Cardiac fibroblast (primary cell): ENCODE measurements around the gene SRGAP2B.
"Not testable (repeated sequence)": the region's sequence is repeated elsewhere in the genome, so short reads cannot be mapped to it uniquely, and the experiment has no call there.

Experiments used
- DNase-seq, 2 donors: peaks; one replicate each; pipeline versions ENCODE4 v3.0.0 to v3.0.0-alpha.2; 2010; ENCODE audit warnings: low read depth in 2 of 2
- H3K4me3 ChIP-seq, 2 donors: replicated peaks in 1 of 2; 1 replicate in 1 of 2; 2 replicates in 1 of 2; pipeline ENCODE4 v1.5.1; 2011; ENCODE audit warnings: low read depth in 2 of 2, low read length in 2 of 2, mild to moderate bottlenecking in 2 of 2, moderate library complexity in 1 of 2

SRGAP2B gene

DNA sequence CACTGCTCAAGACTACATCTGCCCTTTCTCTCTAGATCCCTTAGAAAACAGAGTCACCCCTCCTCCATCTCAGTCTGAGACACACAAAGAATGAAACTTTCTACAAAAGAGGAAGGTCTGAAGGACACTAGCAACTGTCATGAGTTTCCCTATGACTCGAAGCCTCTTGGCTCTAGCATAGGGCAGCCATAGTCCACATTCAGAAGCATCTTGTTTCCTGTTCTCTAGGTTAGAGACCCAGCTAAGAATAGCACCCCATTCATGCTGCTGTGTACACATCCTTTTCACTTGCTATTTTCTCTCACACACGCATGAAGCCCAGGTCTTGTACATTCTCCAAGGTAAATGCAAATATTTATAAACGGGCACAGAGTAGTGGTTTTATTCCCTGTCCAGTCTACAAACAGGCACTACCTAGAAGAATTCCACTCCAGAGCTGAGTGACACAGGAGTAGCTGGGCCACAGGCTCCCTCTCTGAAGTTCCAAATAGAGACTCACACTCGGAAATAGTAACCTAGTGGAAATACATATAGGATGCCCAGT lies 39.8 kb downstream of the SRGAP2B start:
- not testable (repeated sequence) for H3K4me3 ChIP-seq, DNase-seq

DNA sequence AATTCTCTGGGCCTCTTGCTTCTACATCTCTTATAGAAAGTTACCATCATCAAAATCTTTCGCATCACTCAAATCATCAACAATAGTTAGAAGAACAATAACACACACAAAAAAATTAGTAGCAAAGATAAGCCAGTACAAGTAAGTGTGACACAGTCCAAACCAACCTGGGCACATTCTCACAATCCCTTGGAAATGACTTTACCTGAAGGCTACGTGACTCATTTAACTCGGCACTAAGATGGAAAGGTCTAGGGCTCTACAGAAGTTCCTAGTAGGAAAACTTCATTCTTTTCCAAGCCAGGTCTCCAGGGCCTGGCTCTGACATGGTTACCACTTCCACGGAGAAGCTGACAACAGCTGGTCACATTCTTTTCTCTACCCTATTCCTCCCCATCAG lies 41.7 kb downstream of the SRGAP2B start:
- not testable (repeated sequence) for H3K4me3 ChIP-seq, DNase-seq

DNA sequence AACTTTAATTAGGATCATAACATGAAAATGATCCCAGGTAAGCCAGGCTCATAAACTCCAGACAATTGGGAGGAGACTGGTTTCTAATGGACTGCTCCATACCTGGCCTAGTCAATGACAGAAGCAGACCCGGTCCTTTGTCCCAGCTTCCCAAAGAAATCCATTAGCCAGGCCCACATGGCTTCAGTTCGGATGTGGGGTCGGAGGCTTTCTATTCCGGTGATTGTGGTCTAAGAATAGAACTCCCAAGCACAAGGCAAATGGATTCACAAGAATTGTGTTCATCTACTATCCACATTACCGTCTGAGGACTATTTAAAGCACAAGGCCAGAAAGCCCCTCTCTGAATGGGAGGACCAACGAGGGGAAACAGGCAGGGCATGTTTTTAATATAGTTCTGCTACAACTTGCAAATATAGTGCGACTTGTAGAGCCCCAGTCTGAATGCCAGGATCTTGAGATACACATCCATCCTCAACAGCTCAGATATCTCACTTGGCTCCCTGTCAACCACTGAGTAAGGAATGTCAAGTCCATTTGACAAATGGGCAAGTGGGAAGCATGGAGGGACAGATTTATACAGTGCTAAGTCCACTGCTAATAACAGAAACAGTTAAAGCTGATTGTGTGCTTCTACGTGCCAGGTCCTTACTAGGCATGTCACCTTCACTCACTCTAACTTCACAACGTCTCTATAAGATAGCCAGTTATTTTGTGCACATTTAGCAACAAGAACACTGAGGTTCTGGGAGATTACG lies 42.9 kb downstream of the SRGAP2B start:
- not testable (repeated sequence) for DNase-seq, H3K4me3 ChIP-seq

DNA sequence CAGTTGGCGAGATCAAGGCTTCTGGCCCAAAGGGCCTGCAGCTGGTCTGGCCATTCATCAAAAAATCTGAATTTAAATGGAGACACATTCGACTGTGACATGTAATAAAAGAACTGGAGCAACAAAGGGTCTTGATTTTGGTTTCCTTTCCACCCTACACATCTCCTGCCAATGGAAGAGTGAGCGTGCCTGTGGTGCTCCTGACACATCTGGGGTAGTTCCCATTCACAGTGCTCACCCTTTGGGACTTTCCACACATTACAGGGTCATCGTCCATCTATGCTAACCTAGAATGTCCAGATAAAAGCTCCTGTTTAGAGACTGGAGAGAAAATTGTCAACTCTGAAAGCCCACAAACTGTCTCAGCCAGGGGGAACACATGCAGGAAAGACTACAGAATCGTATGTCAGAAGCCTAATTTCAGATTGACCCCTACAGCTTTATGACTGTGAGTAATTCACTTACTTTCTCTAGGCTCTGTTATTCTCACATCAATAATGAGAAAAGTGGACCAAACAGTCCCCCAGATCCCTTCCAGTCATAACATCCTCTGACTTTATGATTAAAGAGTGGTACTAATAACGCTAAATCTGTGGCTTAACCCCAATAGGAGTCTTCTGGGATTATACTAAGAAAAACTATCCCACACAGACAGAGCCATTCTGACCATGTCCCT lies 46.8 kb downstream of the SRGAP2B start:
- not testable (repeated sequence) for H3K4me3 ChIP-seq

DNA sequence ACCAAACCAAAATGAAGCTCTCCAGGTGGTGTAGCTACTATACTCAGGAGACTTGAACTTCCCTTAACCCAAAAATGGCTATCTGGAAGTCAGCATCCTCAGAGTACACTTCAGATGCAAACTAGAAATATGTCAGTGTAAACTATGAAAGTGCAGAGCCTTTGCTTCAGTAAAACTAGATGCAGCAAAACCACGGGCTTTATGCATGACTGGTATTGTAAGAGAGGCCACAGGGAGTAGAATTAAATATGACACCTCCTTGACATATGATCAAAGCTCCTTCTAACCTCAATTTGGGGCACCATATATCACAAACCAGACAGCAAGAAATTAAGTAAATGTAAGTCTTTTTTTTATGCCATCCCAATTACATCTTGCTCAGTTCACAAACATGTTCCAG lies 47.6 kb downstream of the SRGAP2B start:
- DNase-seq, H3K4me3 ChIP-seq: not testable (repeated sequence)

More for the DNA sequence above, 46.8 kb downstream of the SRGAP2B start:
- DNase-seq: not testable (repeated sequence)

DNA sequence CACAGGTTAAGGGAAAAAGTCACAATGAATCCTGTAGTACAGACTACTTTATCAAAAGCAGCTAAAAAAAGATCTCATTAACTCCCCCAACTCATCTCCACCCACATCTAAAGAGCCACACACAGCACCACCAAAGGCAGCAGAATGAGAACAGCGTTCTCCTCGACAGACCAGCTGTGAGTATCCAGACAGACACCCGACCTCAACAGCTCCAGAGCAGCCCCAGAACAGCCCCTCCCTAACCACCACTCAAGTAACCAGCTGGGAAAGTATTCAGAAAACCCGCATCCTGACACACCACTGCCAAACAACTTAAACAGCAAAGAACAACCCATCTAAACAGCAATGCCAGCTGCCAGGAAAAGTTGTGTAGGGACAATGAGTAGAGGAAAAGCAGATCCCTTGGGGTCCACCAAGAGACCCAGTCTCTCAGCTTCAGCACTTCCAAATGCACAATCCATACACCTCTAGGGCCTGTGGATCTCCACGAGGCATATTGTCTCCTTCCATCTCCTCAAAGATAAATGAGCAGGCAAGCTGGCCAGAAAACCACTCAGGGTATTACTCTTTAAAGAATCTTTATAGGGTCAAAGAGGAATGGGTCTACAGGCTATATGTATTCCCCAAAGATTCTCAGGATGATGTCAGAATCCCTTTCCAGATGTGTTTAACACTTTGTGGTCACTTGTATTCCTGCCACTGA lies 49.4 kb downstream of the SRGAP2B start:
- not testable (repeated sequence) for H3K4me3 ChIP-seq, DNase-seq

DNA sequence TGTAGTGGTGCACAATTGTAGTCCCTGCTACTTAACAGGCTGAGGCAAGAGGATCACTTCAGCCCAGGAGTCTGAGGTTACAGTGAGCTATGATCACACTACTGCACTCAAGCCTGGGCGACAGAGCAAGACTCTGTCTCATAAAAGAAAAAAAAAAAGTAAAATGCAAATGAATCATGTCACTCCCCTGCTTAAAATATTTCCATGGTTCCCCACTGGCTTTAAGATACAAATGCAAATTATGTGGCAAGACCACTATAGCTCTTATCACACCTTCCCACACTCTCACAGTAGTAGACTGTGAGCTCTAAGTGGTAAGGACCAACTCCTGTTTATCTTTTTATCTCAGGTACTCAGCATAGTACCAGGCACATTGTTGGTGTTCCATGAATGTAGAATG lies 53.6 kb downstream of the SRGAP2B start:
- DNase-seq, H3K4me3 ChIP-seq: not testable (repeated sequence)

DNA sequence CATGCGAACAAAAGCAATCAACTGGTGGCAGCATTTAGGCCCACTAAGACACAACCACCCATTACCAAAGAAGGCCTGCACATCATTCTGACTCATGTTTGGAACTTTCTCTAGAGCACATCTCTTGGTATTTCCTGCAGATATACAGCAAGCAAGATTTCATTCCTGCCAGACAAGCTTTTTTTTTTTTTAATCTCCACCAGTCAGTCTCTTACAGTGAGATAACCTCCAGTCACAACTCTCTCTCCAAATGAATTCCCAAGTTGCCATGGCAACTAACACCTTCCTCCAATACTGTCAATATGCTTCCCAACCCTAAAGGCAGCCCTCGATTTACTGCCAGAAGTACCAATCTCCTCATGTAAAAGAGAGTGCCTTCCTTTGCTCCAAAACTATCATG lies 59.1 kb downstream of the SRGAP2B start:
- not testable (repeated sequence) for H3K4me3 ChIP-seq, DNase-seq

DNA sequence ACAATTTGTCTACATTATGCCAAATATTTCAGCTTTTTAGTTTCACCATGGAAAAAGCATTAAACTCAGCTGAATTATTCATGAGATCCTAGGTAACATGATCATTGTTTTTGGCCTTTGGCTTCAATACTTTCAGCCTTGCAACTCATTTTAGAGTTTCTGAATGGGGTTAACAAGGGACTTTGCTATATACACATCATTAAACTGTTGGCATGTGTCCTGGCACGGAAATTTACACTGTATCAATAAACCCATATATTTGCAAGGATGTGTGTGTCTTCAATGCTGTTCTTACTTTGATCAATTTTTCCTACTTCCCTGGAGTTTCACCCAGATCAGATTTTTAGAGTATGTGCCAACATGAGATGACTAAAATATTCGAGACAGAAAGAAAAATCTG lies 61.6 kb downstream of the SRGAP2B start:
- H3K4me3 ChIP-seq, DNase-seq: not testable (repeated sequence)

DNA sequence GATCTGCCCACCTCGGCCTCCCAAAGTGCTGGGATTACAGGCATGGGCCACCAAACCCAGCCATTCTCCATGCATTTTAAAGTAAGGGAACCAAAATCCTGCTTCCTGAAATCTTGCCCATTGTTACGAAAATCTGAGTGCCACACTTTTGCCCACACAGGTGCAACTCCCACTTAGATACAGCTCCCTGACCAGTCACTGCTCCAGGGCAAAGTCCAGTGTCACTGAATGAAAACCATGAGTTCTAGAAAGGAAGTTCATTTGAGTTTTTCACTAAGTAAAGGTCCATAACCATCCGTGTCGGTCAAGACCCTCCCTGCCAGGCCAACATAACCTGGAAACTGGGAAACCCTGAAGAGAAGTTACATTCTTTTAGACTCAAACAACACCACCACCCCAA lies 67.9 kb downstream of the SRGAP2B start:
- H3K4me3 ChIP-seq, DNase-seq: not testable (repeated sequence)

DNA sequence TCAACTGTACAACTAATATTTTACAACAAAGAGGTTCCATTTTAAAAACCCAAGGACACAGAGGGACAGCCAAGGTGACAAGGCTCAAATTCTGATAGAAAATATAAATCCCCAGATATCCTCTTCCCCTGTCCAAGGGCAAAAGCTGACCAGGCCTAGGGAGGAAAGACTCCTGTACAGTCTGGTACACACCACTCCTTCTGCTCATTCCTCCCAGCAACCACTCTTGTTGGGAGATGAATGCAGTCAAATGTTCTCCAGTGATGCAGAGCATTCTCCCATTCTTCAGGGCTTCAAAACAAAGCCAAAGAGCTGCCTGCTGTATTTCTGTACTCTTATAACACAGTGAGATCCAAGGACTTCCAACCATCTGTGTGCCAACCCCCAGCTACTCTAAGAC lies 69.8 kb downstream of the SRGAP2B start:
- H3K4me3 ChIP-seq, DNase-seq: not testable (repeated sequence)

DNA sequence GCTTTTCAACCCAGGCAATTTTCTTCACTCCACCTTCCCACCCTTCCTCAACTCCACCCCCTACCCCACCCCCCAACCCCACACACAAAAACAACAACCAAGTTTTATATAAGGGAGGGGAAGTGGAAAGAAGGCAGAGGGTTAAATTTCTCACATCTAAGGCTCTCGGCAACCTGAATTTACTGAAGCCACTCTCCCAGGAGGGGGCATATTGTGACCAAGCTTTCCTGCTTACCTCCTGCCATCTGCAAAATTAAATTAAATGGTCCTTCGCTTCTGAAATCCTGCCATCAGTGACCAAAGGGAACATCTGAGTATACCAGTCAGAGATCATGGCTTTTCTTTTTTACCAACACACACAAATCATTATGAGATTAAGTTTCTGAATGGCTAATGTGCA lies 72.9 kb downstream of the SRGAP2B start:
- not testable (repeated sequence) for H3K4me3 ChIP-seq, DNase-seq

DNA sequence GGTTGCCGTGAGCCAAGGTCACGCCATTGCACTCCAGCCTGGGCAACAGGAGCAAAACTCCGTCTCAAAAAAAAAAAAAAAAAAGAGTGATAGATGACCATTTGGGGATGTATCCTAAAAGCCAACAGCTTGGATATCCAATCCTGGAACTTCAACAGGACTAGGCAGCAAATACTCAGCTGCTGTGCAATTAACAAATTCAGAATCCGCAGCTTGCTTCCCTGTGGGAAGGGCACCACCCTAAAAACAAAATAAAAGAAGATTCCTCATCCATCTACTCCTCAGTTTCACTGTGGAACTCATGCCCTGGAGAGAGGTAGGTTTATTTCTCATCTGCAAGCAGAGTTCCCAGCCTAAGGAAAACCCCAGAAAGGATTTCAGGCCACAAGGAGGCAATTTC lies 73.4 kb downstream of the SRGAP2B start:
- not testable (repeated sequence) for H3K4me3 ChIP-seq, DNase-seq

DNA sequence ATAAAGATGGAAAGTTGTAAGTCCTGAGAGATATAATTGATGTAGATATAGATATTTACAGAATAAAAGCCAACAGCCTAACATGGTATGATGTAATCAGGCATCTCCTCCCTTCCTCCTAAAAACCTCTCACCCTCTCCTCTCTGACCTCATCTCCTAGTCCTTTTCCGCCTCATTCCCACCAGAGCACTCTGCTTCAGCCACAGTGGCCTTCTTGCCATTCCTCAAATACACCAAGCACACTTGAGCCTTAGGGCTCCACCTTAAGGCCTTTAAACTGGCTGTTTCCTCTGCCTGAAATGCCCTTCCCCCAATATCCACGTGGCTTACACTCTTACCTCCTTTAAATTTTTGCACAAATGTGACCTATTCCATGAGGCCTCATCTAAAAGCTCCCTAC lies 75.4 kb downstream of the SRGAP2B start:
- not testable (repeated sequence) for H3K4me3 ChIP-seq, DNase-seq

DNA sequence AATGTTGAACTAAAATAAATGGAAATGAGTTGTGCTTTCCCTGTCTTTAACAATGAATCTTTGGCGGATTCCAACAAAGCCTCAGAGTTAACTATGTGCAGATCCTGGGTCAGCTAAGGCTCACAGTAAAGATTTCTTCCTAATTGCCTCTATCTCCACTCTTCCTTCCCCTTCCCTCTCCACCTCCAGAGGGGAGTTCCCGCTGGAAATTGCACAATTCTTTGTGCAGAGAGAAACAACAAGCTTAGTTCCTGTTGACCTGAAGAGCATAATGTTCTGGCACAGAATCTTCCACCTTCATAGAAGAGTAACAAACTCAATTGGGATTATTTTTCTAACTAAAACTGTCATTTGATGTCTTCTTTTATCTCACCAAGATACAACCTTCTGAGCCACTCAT lies 77.4 kb downstream of the SRGAP2B start:
- not testable (repeated sequence) for H3K4me3 ChIP-seq
- peak; percentile 5 to 18 for DNase-seq

DNA sequence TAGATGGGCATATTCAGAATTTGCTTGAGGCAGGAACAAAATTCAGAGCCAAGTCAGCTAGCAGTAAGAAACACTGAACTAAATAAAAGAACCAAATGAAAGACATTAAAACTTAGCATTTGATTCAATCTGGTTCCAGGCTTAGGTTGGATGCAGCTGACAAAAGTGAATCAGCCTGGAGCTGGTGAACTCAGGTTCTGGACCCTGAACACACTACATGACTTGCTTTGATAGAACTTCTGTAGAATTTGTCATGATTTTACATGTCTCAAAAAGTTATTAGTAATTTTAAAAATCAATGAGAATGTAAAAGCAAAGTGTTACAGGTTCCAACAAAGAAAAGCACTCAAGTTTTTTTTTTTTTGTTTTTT lies 78.7 kb downstream of the SRGAP2B start:
- not testable (repeated sequence) for H3K4me3 ChIP-seq, DNase-seq

DNA sequence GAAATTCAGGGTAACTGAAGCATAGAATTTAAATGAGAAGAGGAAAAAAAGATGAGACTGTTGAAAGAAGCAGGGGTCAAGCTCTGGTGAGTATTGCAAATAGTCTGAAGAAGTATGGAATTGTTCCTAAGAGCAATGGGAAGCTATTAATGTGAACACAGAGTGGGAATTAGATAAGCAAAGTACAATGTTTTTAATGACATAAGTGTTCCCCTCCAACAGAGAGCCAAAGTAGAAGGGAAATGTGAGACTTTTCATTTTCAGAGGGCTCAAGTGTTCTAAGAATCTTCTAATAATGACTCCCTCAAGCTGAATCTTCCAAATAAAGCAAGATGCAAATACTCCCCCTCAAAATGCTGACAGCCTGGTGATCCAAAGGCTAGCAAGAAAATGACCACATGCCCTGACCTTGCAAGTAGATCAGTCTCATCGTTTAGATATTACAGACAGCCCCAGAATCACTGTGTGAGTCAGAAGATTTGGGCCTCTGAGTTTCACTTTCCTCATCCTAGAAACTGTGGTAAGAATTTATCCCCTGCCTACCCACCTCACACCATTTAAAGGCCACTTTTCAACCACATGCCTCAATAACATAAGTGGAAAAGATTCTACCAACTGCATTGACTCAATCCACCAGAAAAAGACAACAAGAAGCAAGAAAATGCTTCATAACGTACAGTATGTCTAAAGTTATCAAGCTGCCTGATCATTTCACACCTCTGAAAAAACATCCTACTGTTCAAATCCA lies 79.2 kb downstream of the SRGAP2B start:
- not testable (repeated sequence) for H3K4me3 ChIP-seq

DNA sequence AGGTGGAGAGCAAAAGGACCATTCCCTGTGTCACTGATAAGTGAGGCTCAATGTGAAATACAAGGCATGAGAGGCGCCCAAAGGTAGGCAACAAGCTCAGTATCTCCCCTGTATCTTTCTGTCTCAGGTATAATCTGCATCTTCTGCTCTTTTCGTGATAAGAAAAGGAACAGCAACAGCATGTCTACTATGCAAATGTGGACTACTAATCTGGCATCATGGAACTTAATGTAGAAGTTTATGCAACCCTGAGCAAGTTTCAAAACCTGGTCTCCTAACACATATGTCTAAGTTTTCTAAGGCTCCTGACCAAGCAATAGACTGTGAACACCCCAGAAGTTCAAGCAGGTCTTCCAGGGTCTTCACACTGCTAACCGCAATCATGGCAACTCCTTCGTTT lies 81.8 kb downstream of the SRGAP2B start:
- DNase-seq: not testable (repeated sequence)

More for the DNA sequence above, 79.2 kb downstream of the SRGAP2B start:
- DNase-seq: not testable (repeated sequence)

More for the DNA sequence above, 81.8 kb downstream of the SRGAP2B start:
- H3K4me3 ChIP-seq: not testable (repeated sequence)
